Measurements from ENCODE around the gene OR5M3. TPM values are rescaled to one million over a fixed set of nuclear protein-coding genes. Genes with fewer than 3 reads are reported as not detected.

OR5M3 gene
- total and polyA plus RNA-seq, 2 of the 13 experiments (the other 11 are each of a cell fraction or from before 2014, with no cell fraction given) = not detected

- no peak for TF ChIP-seq THAP8 (CRISPR knock-in tag; IDR thresholded peaks at IDR 0.05; ENCODE audit: borderline replicate concordance)
- TF ChIP-seq TIGD3 (CRISPR knock-in tag; IDR thresholded peaks at IDR 0.05; ENCODE audit: borderline replicate concordance) = no peak
Observed at GRCh38 chr11:56474729-56475235, 1.6 kb upstream of the OR5M3 start (continued).

- Histone ChIP-seq H3K36me3 (replicated peaks in 1 of 2; ENCODE audit: control insufficient read depth in 1 of 2, insufficient read depth in 2 of 2, low read length in 2 of 2) (no peaks in the 10 kb centered on the region), H3K4me1 (ENCODE audit: insufficient read depth, low read length) (no peaks in the 10 kb centered on the region), H3K9ac (ENCODE audit: insufficient read depth, low read depth, low read length) (no peak overlapping the region), H3K4me3 (replicated peaks in 1 of 3; ENCODE audit: insufficient read depth in 1 of 3, low read depth in 2 of 3, low read length in 3 of 3) (no peak overlapping the region), H3K9me3 (ENCODE audit: low read length) (peaks cover 26% of the 10 kb centered on the region), H3K27ac (ENCODE audit: extremely low read length, insufficient read depth, low read length) (no peak overlapping the region), H3K4me2 (ENCODE audit: low read depth, low read length) (no peak overlapping the region), H3K79me2 (ENCODE audit: insufficient read depth, low read length) (no peaks in the 10 kb centered on the region), H2AFZ (ENCODE audit: low read length) (no peak overlapping the region), H4K20me1 (ENCODE audit: insufficient read depth, low read length) (no peaks in the 10 kb centered on the region), H3K27me3 (ENCODE audit: control insufficient read depth in 1 of 2, insufficient read depth in 2 of 2, low read length in 2 of 2) (no peaks in the 10 kb centered on the region)
- 5% methylated on average over 1 of the region's 1 CpG for WGBS (ENCODE audit: low lambda C conversion rate)
- no peak for ATAC-seq
- CTCF ChIA-PET (ENCODE audit: low intra/inter-chr PET ratio, low total read pairs) = no interaction called here
- intact Hi-C loops (cut with micrococcal nuclease; ENCODE audit: unreplicated experiment) = no loop called here
- no peak for FAIRE-seq
- in situ Hi-C loops (cut with HindIII; ENCODE audit: extremely low pct_ligation_motif_present, low pct_unique_long_range_greater_than_20kb) = no loop called here
- POLR2A ChIA-PET = no interaction called here
- no peak for DNase-seq (ENCODE audit: low spot score)
- no TSS peak for BruUV-seq (replicated peaks)
- no peak for TF ChIP-seq RFX1 (IDR thresholded peaks at IDR 0.05)
- no peak for TF ChIP-seq EP300 (IDR thresholded peaks at IDR 0.05; ENCODE audit: low read depth in 2 of 2, low read length in 2 of 2)
- TF ChIP-seq EP300 (CRISPR knock-in tag; IDR thresholded peaks at IDR 0.05; ENCODE audit: borderline replicate concordance) = no peak
- no peak for TF ChIP-seq ZNF768 (CRISPR knock-in tag; IDR thresholded peaks at IDR 0.05)
- TF ChIP-seq MED1 (CRISPR knock-in tag; IDR thresholded peaks at IDR 0.05) = no peak
- no peak for TF ChIP-seq ZNF20 (CRISPR knock-in tag; IDR thresholded peaks at IDR 0.05)
- TF ChIP-seq ZNF484 (CRISPR knock-in tag; IDR thresholded peaks at IDR 0.05; ENCODE audit: borderline replicate concordance, low read depth) = no peak
- no peak for TF ChIP-seq HIVEP1 (CRISPR knock-in tag; IDR thresholded peaks at IDR 0.05)
- no peak for TF ChIP-seq ZBTB42 (CRISPR knock-in tag; IDR thresholded peaks at IDR 0.05)
- TF ChIP-seq TBL1XR1 (IDR thresholded peaks at IDR 0.05; ENCODE audit: borderline replicate concordance, low read length, partially characterized antibody) = no peak
- TF ChIP-seq RERE (CRISPR knock-in tag; IDR thresholded peaks at IDR 0.05; ENCODE audit: low read depth) = no peak
- TF ChIP-seq IRX3 (CRISPR knock-in tag; IDR thresholded peaks at IDR 0.05; ENCODE audit: borderline replicate concordance, low read depth) = no peak
- TF ChIP-seq ZNF572 (CRISPR knock-in tag; IDR thresholded peaks at IDR 0.05) = no peak
- no peak for TF ChIP-seq ZNF101 (CRISPR knock-in tag; IDR thresholded peaks at IDR 0.05; ENCODE audit: borderline replicate concordance, low read depth)
- no peak for TF ChIP-seq ETV6 (CRISPR knock-in tag; conservative IDR thresholded peaks at IDR 0.05)
- TF ChIP-seq KLF15 (CRISPR knock-in tag; IDR thresholded peaks at IDR 0.05; ENCODE audit: borderline replicate concordance) = no peak
Observed at GRCh38 chr11:56457076-56457475, 16.1 kb downstream of the OR5M3 start.

All from HepG2 (cell line).